Measurements from ENCODE around the gene TOM1L2. TPM values are rescaled to one million over a fixed set of nuclear protein-coding genes. Genes with fewer than 3 reads are reported as not detected.

The TOM1L2 gene
- total and polyA plus RNA-seq, 12 donors, result 29.6 to 437 (median 67.7) TPM

DNA sequence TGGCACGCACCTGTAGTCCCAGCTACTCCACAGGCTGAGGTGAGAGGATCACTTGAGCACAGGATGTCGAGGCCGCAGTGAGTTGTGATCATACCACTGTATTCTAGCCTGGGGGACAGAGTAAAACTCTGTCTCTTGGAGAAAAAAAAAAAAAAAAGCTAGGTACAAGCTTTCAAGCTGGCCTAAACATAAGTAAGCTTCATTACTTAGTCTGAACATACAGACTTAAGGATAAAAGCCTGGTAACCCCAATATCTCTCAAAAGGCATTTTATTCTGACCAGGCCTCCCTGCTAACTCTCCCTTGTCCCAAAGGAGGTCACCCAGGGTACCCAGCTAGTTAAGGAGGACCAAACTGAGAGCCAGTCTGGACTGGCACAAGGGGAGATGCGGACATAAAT is 46.2 kb downstream of the TOM1L2 start:
- Histone ChIP-seq H3K27me3 (no peaks in the 10 kb centered on the region), H3K9me3 (replicated peaks in 1 of 3) (no peaks in the 10 kb centered on the region), H3K27ac (peak overlapping the region in 3 of 5 donors; percentile 32 to 65 (median 39)), H3K36me3 (replicated peaks in 1 of 2) (no peaks in the 10 kb centered on the region), H3K4me3 (no peak overlapping the region), H3K4me1 (replicated peaks in 1 of 2) (peaks cover 44 to 58% of the 10 kb centered on the region in 2 donors)
- 75 to 98% (median 80%) methylated on average over 4 of the region's 4 CpGs for WGBS, 4 donors
- intact Hi-C loops (cut with DNase I), result no loop called here
- DNase-seq, result peak in 1 of 7 donors; percentile 21
- TF ChIP-seq CTCF (IDR thresholded peaks at IDR 0.05) (no peak), POLR2A (IDR thresholded peaks at IDR 0.05) (no peak)

GRCh38 chr17:17924857-17925250 is 47.3 kb downstream of the TOM1L2 start:
- Histone ChIP-seq H3K4me3 (no peak overlapping the region), H3K36me3 (replicated peaks in 1 of 2) (no peaks in the 10 kb centered on the region), H3K27ac (no peak overlapping the region), H3K9me3 (replicated peaks in 1 of 3) (no peaks in the 10 kb centered on the region), H3K27me3 (no peaks in the 10 kb centered on the region), H3K4me1 (replicated peaks in 1 of 2) (peaks cover 40 to 57% of the 10 kb centered on the region in 2 donors)
- TF ChIP-seq POLR2A (IDR thresholded peaks at IDR 0.05) (no peak), CTCF (IDR thresholded peaks at IDR 0.05) (no peak)
- intact Hi-C loops (cut with DNase I), result no loop called here
- DNase-seq, result peak in 1 of 7 donors; percentile 9

GRCh38 chr17:17924131-17924856 is 47.9 kb downstream of the TOM1L2 start:
- H3K9me3 ChIP-seq (replicated peaks in 1 of 3), result no peaks in the 10 kb centered on the region
- TF ChIP-seq POLR2A (IDR thresholded peaks at IDR 0.05) (no peak), CTCF (IDR thresholded peaks at IDR 0.05) (no peak)
- H3K27ac ChIP-seq, result no peak overlapping the region
- no peaks in the 10 kb centered on the region for H3K36me3 ChIP-seq (replicated peaks in 1 of 2)
- H3K4me1 ChIP-seq (replicated peaks in 1 of 2), result peaks cover 37 to 55% of the 10 kb centered on the region in 2 donors
- WGBS, 4 donors, result 94 to 99% (median 95%) methylated on average over 5 of the region's 5 CpGs
- H3K27me3 ChIP-seq, result no peaks in the 10 kb centered on the region
- intact Hi-C loops (cut with DNase I), result no loop called here
- H3K4me3 ChIP-seq, result no peak overlapping the region
- DNase-seq, result peak in 1 of 7 donors; percentile 11

- intact Hi-C loops (cut with DNase I), result no loop called here
- Histone ChIP-seq H3K9me3 (replicated peaks in 1 of 3) (no peaks in the 10 kb centered on the region), H3K27ac (peak overlapping the region in 4 of 5 donors; percentile 15 to 80 (median 54)), H3K4me1 (replicated peaks in 1 of 2) (peaks cover 31 to 54% of the 10 kb centered on the region in 2 donors), H3K4me3 (no peak overlapping the region), H3K27me3 (no peaks in the 10 kb centered on the region), H3K36me3 (replicated peaks in 1 of 2) (no peaks in the 10 kb centered on the region)
- peak in 1 of 7 donors; percentile 51 for DNase-seq
- 40 to 60% (median 53%) methylated on average over 3 of the region's 3 CpGs for WGBS, 4 donors
- TF ChIP-seq POLR2A (IDR thresholded peaks at IDR 0.05) (no peak), CTCF (IDR thresholded peaks at IDR 0.05) (no peak)
These were observed 50.1 kb downstream of the TOM1L2 start for GRCh38 chr17:17922070-17922614.

Data from adrenal gland (tissue), 12 donors.